ENCODE data around the gene RAP1GAP2. TPM values are rescaled to one million over a fixed set of nuclear protein-coding genes. Genes with fewer than 3 reads are reported as not detected.

Gene RAP1GAP2
- total and polyA plus RNA-seq, 2 of the 8 experiments (the other 6 are each of a cell fraction or from before 2014, with no cell fraction given): 24.0 to 63.8 TPM

DNA sequence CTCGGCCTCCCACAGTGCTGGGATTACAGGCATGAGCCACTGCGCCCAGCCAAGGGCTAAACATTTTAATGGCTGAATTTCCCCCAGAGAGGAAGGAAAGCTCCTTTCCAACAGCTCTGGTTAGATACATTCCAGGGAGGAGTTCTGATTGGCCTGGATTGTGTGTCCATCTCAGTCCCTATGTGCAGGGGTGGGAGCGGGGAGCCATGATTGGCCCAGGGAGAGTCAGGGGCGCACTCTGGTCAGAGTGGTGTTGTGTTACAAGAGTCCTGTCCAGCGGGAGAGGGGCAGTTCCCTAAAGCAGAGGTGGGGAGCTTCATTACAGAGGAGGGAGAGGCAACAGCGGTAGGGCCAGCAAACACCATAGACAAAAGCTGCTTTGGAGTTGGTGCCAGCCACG, 75.0 kb downstream of the RAP1GAP2 start (continued):
- TF ChIP-seq SP4 (IDR thresholded peaks at IDR 0.05; ENCODE audit: low read length): 0 out of 2 replicates have a peak, but pooled peaks have one; percentile 32
